Measurements from ENCODE around the gene RRP9.
"Not testable (repeated sequence)": the region's sequence is repeated elsewhere in the genome, so short reads cannot be mapped to it uniquely, and the experiment has no call there.

DNA sequence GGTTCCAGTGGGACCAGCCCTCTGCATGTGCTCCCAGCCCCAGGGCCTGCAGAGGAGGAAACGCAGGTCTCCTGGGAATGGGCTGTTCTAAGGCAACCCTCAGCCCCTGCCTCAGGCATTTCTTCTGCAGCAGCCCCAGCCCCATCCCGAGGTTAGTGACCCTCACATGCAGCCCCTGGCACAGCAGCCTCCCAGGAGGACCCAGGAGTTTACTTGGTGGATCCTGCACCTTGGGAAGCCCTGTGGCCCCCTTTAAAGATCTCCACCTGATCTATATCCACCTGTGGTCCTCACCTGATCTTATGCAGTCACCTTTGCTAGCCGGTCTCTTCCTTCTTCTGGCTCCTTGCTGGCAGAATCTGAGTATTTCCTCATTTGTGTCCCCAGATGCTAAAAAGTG is 12.7 kb downstream of the RRP9 start:
- not testable (repeated sequence) for TF ChIP-seq CBFB (CRISPR knock-in tag; IDR thresholded peaks at IDR 0.05; ENCODE audit: low read depth); NFE2L1 (CRISPR knock-in tag; IDR thresholded peaks at IDR 0.05); ZNF121 (CRISPR knock-in tag; IDR thresholded peaks at IDR 0.05); JAZF1 (CRISPR knock-in tag; IDR thresholded peaks at IDR 0.05); NFYB (CRISPR knock-in tag; conservative IDR thresholded peaks at IDR 0.05; ENCODE audit: low read depth); ELF4 (CRISPR knock-in tag; IDR thresholded peaks at IDR 0.05; ENCODE audit: low read depth); CREM (CRISPR knock-in tag; IDR thresholded peaks at IDR 0.05); JUN (CRISPR knock-in tag; IDR thresholded peaks at IDR 0.05)
- TF ChIP-seq, protein P1, sequence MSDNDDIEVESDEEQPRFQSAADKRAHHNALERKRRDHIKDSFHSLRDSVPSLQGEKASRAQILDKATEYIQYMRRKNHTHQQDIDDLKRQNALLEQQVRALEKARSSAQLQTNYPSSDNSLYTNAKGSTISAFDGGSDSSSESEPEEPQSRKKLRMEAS (CRISPR knock-in tag; IDR thresholded peaks at IDR 0.05): not testable (repeated sequence)
- TF ChIP-seq, protein P2, sequence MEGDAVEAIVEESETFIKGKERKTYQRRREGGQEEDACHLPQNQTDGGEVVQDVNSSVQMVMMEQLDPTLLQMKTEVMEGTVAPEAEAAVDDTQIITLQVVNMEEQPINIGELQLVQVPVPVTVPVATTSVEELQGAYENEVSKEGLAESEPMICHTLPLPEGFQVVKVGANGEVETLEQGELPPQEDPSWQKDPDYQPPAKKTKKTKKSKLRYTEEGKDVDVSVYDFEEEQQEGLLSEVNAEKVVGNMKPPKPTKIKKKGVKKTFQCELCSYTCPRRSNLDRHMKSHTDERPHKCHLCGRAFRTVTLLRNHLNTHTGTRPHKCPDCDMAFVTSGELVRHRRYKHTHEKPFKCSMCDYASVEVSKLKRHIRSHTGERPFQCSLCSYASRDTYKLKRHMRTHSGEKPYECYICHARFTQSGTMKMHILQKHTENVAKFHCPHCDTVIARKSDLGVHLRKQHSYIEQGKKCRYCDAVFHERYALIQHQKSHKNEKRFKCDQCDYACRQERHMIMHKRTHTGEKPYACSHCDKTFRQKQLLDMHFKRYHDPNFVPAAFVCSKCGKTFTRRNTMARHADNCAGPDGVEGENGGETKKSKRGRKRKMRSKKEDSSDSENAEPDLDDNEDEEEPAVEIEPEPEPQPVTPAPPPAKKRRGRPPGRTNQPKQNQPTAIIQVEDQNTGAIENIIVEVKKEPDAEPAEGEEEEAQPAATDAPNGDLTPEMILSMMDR (IDR thresholded peaks at IDR 0.05): not testable (repeated sequence)
- TF ChIP-seq, protein P3, sequence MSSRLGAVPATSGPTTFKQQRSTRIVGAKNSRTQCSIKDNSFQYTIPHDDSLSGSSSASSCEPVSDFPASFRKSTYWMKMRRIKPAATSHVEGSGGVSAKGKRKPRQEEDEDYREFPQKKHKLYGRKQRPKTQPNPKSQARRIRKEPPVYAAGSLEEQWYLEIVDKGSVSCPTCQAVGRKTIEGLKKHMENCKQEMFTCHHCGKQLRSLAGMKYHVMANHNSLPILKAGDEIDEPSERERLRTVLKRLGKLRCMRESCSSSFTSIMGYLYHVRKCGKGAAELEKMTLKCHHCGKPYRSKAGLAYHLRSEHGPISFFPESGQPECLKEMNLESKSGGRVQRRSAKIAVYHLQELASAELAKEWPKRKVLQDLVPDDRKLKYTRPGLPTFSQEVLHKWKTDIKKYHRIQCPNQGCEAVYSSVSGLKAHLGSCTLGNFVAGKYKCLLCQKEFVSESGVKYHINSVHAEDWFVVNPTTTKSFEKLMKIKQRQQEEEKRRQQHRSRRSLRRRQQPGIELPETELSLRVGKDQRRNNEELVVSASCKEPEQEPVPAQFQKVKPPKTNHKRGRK (CRISPR knock-in tag; IDR thresholded peaks at IDR 0.05; ENCODE audit: borderline replicate concordance): not testable (repeated sequence)
- TF ChIP-seq, protein P4, sequence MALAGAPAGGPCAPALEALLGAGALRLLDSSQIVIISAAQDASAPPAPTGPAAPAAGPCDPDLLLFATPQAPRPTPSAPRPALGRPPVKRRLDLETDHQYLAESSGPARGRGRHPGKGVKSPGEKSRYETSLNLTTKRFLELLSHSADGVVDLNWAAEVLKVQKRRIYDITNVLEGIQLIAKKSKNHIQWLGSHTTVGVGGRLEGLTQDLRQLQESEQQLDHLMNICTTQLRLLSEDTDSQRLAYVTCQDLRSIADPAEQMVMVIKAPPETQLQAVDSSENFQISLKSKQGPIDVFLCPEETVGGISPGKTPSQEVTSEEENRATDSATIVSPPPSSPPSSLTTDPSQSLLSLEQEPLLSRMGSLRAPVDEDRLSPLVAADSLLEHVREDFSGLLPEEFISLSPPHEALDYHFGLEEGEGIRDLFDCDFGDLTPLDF (CRISPR knock-in tag; IDR thresholded peaks at IDR 0.05): not testable (repeated sequence)
- TF ChIP-seq, protein P5, sequence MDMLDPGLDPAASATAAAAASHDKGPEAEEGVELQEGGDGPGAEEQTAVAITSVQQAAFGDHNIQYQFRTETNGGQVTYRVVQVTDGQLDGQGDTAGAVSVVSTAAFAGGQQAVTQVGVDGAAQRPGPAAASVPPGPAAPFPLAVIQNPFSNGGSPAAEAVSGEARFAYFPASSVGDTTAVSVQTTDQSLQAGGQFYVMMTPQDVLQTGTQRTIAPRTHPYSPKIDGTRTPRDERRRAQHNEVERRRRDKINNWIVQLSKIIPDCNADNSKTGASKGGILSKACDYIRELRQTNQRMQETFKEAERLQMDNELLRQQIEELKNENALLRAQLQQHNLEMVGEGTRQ (CRISPR knock-in tag; IDR thresholded peaks at IDR 0.05): not testable (repeated sequence)
- TF ChIP-seq, protein P6, sequence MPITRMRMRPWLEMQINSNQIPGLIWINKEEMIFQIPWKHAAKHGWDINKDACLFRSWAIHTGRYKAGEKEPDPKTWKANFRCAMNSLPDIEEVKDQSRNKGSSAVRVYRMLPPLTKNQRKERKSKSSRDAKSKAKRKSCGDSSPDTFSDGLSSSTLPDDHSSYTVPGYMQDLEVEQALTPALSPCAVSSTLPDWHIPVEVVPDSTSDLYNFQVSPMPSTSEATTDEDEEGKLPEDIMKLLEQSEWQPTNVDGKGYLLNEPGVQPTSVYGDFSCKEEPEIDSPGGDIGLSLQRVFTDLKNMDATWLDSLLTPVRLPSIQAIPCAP (CRISPR knock-in tag; IDR thresholded peaks at IDR 0.05): not testable (repeated sequence)

Data from WTC11 (cell line).